WERI-Rb-1 (cell line): ENCODE results near the gene TLCD4.

Source experiments
- DNase-seq: peaks from one replicate; pipeline ENCODE4 v3.0.0-alpha.2; 2020
- H3K27ac ChIP-seq: fragments of 250-450 bp; sonication (Bioruptor Pico); 2 replicates; pipeline ENCODE4 v1.5.1; 2020; ENCODE audit warnings: mild to moderate bottlenecking, moderate library complexity
- H3K27me3 ChIP-seq: fragments of 250-450 bp; sonication (Bioruptor Pico); 2 replicates; pipeline ENCODE4 v1.5.1; 2021; ENCODE audit warnings: mild to moderate bottlenecking, low read depth, moderate library complexity; ENCODE audit not compliant: insufficient read depth, severe bottlenecking
- H3K36me3 ChIP-seq: fragments of 250-450 bp; sonication (Bioruptor Pico); 2 replicates; pipeline ENCODE4 v1.5.1; 2020; ENCODE audit warnings: mild to moderate bottlenecking, moderate library complexity
- H3K4me3 ChIP-seq: 2 replicates; pipeline ENCODE4 v1.5.1; 2011; ENCODE audit warnings: low read depth, mild to moderate bottlenecking, control low read depth, low read length
- H3K9me3 ChIP-seq: fragments of 250-450 bp; sonication (Bioruptor Pico); 2 replicates; pipeline ENCODE4 v1.5.1; 2021; ENCODE audit warnings: mild to moderate bottlenecking, moderate library complexity; ENCODE audit not compliant: severe bottlenecking
- CTCF ChIP-seq: IDR thresholded peaks from 2 replicates; pipeline ENCODE4 v1.5.1; 2011; ENCODE audit warnings: low read depth, mild to moderate bottlenecking, control low read depth, inconsistent platforms, low read length

Gene TLCD4, protein sequence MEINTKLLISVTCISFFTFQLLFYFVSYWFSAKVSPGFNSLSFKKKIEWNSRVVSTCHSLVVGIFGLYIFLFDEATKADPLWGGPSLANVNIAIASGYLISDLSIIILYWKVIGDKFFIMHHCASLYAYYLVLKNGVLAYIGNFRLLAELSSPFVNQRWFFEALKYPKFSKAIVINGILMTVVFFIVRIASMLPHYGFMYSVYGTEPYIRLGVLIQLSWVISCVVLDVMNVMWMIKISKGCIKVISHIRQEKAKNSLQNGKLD

GRCh38 chr1:95117207-95118066 lies at the start of gene TLCD4:
TSS of gene TLCD4 (plus strand) at chr1:95117355. CDS start at chr1:95143902, 26,547 bp downstream.
- Histone ChIP-seq H3K27me3 (no peaks in the 10 kb centered on the region), H3K27ac (peak within 1 kb of the TSS; percentile 65), H3K4me3 (peak within 1 kb of the TSS; percentile 86), H3K9me3 (no peaks in the 10 kb centered on the region), H3K36me3 (no peaks in the 10 kb centered on the region)
- TF ChIP-seq CTCF = no peak
- peak; percentile 60 for DNase-seq

DNA sequence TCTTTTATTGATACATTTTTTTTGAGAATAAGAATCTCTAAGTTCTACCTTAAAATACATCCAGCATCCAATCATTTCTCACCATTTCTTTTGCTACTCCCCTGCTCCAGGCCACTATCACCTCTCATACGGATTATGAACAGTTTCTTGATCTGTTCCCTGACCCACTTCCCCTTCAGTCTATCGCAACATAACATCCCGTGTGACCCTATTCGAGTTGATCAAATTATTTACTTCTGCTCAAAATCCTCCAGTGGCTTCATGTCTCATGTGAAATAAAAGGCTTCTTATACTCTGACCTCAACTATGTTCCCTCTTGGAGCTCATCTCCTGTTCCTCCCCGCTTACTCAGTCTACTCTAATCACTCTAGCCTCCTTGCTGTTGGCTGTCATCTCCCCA lies 49.6 kb upstream of the TLCD4 start:
- no peak for DNase-seq
- Histone ChIP-seq H3K27ac (no peak overlapping the region), H3K9me3 (no peaks in the 10 kb centered on the region)

DNA sequence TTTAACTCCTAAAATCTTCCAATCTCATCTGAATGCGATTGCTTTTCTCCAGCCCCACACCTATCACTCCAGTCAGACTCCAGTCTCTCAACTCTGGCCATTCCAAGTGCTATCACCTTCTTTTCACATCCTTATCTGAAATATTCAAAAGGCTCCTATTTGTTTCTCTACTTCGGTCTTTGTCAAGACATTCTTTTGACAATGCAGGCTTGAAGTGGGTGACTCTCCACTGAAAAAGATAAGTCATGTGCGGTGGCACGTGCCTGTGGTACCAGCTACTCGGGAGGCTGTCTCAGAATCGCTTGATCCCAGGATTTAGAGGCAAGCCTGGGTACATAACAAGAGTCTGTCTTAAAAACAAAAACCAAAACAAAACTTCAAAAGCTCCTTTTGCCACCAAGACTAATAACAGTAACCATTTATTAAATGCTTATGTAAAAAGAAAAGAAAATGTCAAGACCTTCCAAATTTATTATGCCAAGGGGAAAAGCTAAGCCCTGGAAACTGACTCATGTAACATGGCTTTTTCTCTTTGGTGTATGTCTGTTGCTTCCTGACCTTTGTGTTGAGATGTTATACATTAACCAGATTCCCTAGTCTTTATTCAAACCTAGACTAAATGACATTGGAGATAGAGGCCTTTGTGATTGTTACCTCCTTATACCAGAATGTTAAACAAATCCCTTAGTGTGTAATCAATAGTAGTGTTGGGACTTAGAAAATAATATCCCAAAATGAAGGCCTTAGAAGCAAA lies 48.0 kb upstream of the TLCD4 start:
- Histone ChIP-seq H3K27ac (no peak overlapping the region), H3K27me3 (no peaks in the 10 kb centered on the region), H3K36me3 (peaks cover 2% of the 10 kb centered on the region), H3K9me3 (no peaks in the 10 kb centered on the region), H3K4me3 (no peak overlapping the region)
- no peak for TF ChIP-seq CTCF
- DNase-seq = no peak

More for the DNA sequence above, 49.6 kb upstream of the TLCD4 start:
- H3K36me3 ChIP-seq = peaks cover 2% of the 10 kb centered on the region
- no peak for TF ChIP-seq CTCF
- no peaks in the 10 kb centered on the region for H3K27me3 ChIP-seq
- no peak overlapping the region for H3K4me3 ChIP-seq

DNA sequence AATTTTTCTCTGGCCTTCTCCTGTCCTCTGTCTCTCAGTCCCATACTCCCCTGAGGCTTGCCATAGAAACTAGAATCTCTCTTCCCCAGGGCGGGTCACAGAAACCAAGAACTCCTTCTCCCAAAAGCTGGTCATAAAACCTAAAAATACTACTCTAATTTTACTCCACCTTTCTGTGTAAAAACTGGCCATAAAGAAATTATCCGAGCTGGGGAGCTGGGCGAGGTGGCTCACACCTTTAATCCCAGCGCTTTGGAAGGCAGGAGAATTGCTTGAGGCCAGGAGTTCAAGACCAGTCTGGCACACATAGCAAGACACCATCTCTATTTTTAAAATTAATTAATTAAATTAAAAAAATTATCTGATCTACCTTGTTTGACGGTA lies 47.5 kb upstream of the TLCD4 start:
- peaks cover 2% of the 10 kb centered on the region for H3K36me3 ChIP-seq
- no peak for DNase-seq
- TF ChIP-seq CTCF = no peak
- no peak overlapping the region for H3K4me3 ChIP-seq
- H3K9me3 ChIP-seq = no peaks in the 10 kb centered on the region
- H3K27ac ChIP-seq = no peak overlapping the region
- no peaks in the 10 kb centered on the region for H3K27me3 ChIP-seq

- Histone ChIP-seq H3K27ac (no peak overlapping the region), H3K4me3 (no peak overlapping the region)
- TF ChIP-seq CTCF = no peak
Measured at GRCh38 chr1:95071539-95071938, 45.6 kb upstream of the TLCD4 start.

More at GRCh38 chr1:95071539-95071938, 45.6 kb upstream of the TLCD4 start:
- Histone ChIP-seq H3K36me3 (peaks cover 2% of the 10 kb centered on the region), H3K27me3 (no peaks in the 10 kb centered on the region), H3K9me3 (no peaks in the 10 kb centered on the region)
- DNase-seq = no peak
